ENCODE measurements around the gene FOXP1.

- no peak for TF ChIP-seq POLR2AphosphoS5 (IDR thresholded peaks at IDR 0.05; ENCODE audit: low read depth, low read length)
- TF ChIP-seq REST (IDR thresholded peaks at IDR 0.05; ENCODE audit: insufficient read depth in 1 of 2, low read depth in 2 of 2, low read length in 2 of 2), result no peak
- no peak for TF ChIP-seq TAF1 (IDR thresholded peaks at IDR 0.05; ENCODE audit: borderline replicate concordance, insufficient read depth, low read length)
- no peak for TF ChIP-seq SIN3A (IDR thresholded peaks at IDR 0.05; ENCODE audit: borderline replicate concordance, insufficient read depth, low read length)
- TF ChIP-seq FOXP2 (optimal IDR thresholded peaks at IDR 0.05; ENCODE audit: borderline replicate concordance, extremely low read depth, extremely low read length, insufficient read depth), result no peak
Observed at GRCh38 chr3:71566776-71567175, 16.8 kb downstream of the FOXP1 start.
